SK-N-SH treated with all-trans-retinoic acid at 6 μM for 48 hours (cell line): ENCODE data around the gene RC3H1.

Experiments
- ATAC-seq: fragments of 200-7000 bp; cut with Tn5 transposase; 3 replicates; pipeline ENCODE4 v1.9.1; 2020; ENCODE audit warnings: mild to moderate bottlenecking, moderate library complexity
- ARNTL ChIP-seq: fragments of 450-650 bp; formaldehyde crosslinking; IDR thresholded peaks from 2 replicates; pipeline ENCODE4 v1.5.0; 2020; ENCODE audit warnings: low read depth, mild to moderate bottlenecking, moderate library complexity, borderline replicate concordance
- BACH2 ChIP-seq: fragments of 250-450 bp; sonication (Bioruptor Pico); IDR thresholded peaks from 2 replicates; pipeline ENCODE4 v1.9.0; 2021; ENCODE audit warnings: mild to moderate bottlenecking, borderline replicate concordance
- CREB5 ChIP-seq: fragments of 250-450 bp; sonication (Bioruptor Pico); IDR thresholded peaks from 2 replicates; pipeline ENCODE4 v1.5.1; 2020; ENCODE audit warnings: low read depth, mild to moderate bottlenecking, moderate library complexity
- CSDC2 ChIP-seq: fragments of 250-450 bp; sonication (Bioruptor Pico); IDR thresholded peaks from 2 replicates; pipeline ENCODE4 v1.5.0; 2020; ENCODE audit warnings: mild to moderate bottlenecking, moderate library complexity
- ESRRG ChIP-seq: fragments of 250-450 bp; sonication (Bioruptor Pico); IDR thresholded peaks from 2 replicates; pipeline ENCODE4 v1.6.1; 2021; ENCODE audit warnings: mild to moderate bottlenecking
- OSR1 ChIP-seq: fragments of 250-450 bp; sonication (Bioruptor Pico); IDR thresholded peaks from 2 replicates; pipeline ENCODE4 v1.8.0; 2022; ENCODE audit warnings: moderate library complexity, mild to moderate bottlenecking, inconsistent platforms
- PPARA ChIP-seq: fragments of 250-450 bp; sonication (Bioruptor Pico); IDR thresholded peaks from 2 replicates; pipeline ENCODE4 v1.5.0; 2020; ENCODE audit warnings: mild to moderate bottlenecking, borderline replicate concordance
- RARB ChIP-seq: fragments of 250-450 bp; sonication (Bioruptor Pico); IDR thresholded peaks from 2 replicates; pipeline ENCODE4 v1.8.0; 2021; ENCODE audit warnings: mild to moderate bottlenecking, moderate library complexity
- SNAI2 ChIP-seq: fragments of 250-450 bp; sonication (Bioruptor Pico); IDR thresholded peaks from 2 replicates; pipeline ENCODE4 v1.5.0; 2020; ENCODE audit warnings: mild to moderate bottlenecking, moderate library complexity
- TCF4 ChIP-seq: fragments of 250-450 bp; sonication (Bioruptor Pico); IDR thresholded peaks from 2 replicates; pipeline ENCODE4 v1.8.0; 2021; ENCODE audit warnings: mild to moderate bottlenecking, moderate library complexity, borderline replicate concordance
- TOX ChIP-seq: fragments of 250-450 bp; sonication (Bioruptor Pico); IDR thresholded peaks from 2 replicates; pipeline ENCODE4 v1.8.0; 2021; ENCODE audit warnings: mild to moderate bottlenecking, moderate library complexity, borderline replicate concordance
- ZC3H10 ChIP-seq: fragments of 250-450 bp; sonication (Bioruptor Pico); IDR thresholded peaks from 2 replicates; pipeline ENCODE4 v1.5.1; 2021; ENCODE audit warnings: mild to moderate bottlenecking, moderate library complexity
- ZFP3 ChIP-seq: fragments of 250-450 bp; sonication (Bioruptor Pico); IDR thresholded peaks from 2 replicates; pipeline ENCODE4 v1.5.0; 2020; ENCODE audit warnings: mild to moderate bottlenecking, moderate library complexity
- ZFP30 ChIP-seq: fragments of 450-650 bp; formaldehyde crosslinking; IDR thresholded peaks from 2 replicates; pipeline ENCODE4 v1.5.0; 2022; ENCODE audit warnings: mild to moderate bottlenecking, moderate library complexity
- ZNF565 ChIP-seq: fragments of 450-650 bp; formaldehyde crosslinking; conservative IDR thresholded peaks from 2 replicates; pipeline ENCODE4 v1.5.0; 2020; ENCODE audit warnings: low read depth, mild to moderate bottlenecking, moderate library complexity
- ZNF70 ChIP-seq: fragments of 450-650 bp; formaldehyde crosslinking; IDR thresholded peaks from 2 replicates; pipeline ENCODE4 v1.5.0; 2020; ENCODE audit warnings: mild to moderate bottlenecking, moderate library complexity
- ZNF8 ChIP-seq: fragments of 450-650 bp; formaldehyde crosslinking; IDR thresholded peaks from 2 replicates; pipeline ENCODE4 v1.5.0; 2020; ENCODE audit warnings: mild to moderate bottlenecking, moderate library complexity
- TF ChIP-seq, protein P1 (sequence below): fragments of 250-450 bp; sonication (Bioruptor Pico); IDR thresholded peaks from 2 replicates; pipeline ENCODE4 v1.5.0; 2020; ENCODE audit warnings: mild to moderate bottlenecking, moderate library complexity
- TF ChIP-seq, protein P2 (sequence below): fragments of 250-450 bp; sonication (Bioruptor Pico); IDR thresholded peaks from 2 replicates; pipeline ENCODE4 v1.8.0; 2021; ENCODE audit warnings: low read depth, mild to moderate bottlenecking, moderate library complexity, borderline replicate concordance
- TF ChIP-seq, protein P3 (sequence below): fragments of 250-450 bp; sonication (Bioruptor Pico); IDR thresholded peaks from 2 replicates; pipeline ENCODE4 v1.5.1; 2021; ENCODE audit warnings: mild to moderate bottlenecking, moderate library complexity

Gene RC3H1

DNA sequence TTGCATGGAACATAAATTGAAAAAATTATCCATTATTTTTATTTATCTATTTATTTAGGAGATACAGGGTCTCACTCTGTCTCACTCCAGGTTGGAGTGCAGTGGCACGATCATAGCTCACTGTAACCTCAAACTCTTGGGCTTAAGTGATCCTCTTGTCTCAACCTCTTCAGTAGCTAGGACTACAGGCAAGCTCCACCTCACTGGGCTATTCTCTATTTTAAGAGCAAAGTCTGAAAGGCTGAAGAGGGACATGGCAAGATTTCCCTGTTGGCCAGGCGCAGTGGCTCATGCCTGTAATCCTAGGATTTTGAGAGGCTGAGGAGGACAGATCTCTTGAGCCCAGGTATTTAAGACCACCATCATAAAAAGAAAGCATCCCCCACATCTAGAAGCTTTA, 14.0 kb upstream of the RC3H1 start:
- no peak for ATAC-seq
- TF ChIP-seq ESRRG (no peak), ARNTL (CRISPR knock-in tag) (no peak), ZNF8 (no peak), CSDC2 (CRISPR knock-in tag) (no peak), CREB5 (CRISPR knock-in tag) (no peak), ZNF70 (no peak), OSR1 (CRISPR knock-in tag) (no peak), ZFP30 (no peak)

DNA sequence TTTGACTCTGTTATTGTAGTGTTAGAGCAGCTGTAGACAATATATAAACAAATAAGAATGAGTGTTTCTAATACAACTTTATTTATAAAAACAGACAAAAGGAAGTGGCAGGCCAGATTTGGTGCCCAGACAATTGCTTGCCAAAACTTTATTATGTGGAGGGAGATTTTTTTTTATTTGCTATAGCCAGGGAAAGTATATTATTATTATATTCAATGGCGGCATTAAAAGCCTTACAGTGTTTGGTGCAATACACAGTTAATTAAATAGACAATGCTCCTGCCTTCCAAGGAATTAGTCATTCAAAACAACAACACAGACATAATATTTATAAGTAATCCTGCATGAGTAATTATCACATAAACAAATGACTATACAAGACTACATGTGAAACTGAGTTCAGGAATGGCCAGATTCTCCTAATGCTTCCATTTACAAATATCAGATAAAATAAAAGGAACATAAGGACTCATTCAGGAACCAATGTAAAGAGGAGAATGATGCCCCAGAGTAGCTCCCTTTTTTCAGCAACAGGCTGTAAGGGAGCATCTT, 10.6 kb upstream of the RC3H1 start:
- TF ChIP-seq TOX (no peak), ZC3H10 (CRISPR knock-in tag) (no peak)
- TF ChIP-seq, protein P1, sequence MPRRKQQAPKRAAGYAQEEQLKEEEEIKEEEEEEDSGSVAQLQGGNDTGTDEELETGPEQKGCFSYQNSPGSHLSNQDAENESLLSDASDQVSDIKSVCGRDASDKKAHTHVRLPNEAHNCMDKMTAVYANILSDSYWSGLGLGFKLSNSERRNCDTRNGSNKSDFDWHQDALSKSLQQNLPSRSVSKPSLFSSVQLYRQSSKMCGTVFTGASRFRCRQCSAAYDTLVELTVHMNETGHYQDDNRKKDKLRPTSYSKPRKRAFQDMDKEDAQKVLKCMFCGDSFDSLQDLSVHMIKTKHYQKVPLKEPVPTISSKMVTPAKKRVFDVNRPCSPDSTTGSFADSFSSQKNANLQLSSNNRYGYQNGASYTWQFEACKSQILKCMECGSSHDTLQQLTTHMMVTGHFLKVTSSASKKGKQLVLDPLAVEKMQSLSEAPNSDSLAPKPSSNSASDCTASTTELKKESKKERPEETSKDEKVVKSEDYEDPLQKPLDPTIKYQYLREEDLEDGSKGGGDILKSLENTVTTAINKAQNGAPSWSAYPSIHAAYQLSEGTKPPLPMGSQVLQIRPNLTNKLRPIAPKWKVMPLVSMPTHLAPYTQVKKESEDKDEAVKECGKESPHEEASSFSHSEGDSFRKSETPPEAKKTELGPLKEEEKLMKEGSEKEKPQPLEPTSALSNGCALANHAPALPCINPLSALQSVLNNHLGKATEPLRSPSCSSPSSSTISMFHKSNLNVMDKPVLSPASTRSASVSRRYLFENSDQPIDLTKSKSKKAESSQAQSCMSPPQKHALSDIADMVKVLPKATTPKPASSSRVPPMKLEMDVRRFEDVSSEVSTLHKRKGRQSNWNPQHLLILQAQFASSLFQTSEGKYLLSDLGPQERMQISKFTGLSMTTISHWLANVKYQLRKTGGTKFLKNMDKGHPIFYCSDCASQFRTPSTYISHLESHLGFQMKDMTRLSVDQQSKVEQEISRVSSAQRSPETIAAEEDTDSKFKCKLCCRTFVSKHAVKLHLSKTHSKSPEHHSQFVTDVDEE: no peak
- no peak for ATAC-seq

GRCh38 chr1:174031099-174031498, 8.9 kb upstream of the RC3H1 start:
- no peak for ATAC-seq

More at GRCh38 chr1:174031099-174031498, 8.9 kb upstream of the RC3H1 start:
- TF ChIP-seq ZNF70 (no peak), BACH2 (CRISPR knock-in tag) (no peak), PPARA (CRISPR knock-in tag) (no peak), RARB (CRISPR knock-in tag) (no peak), TOX (no peak), ARNTL (CRISPR knock-in tag) (no peak), ZFP3 (CRISPR knock-in tag) (no peak), ZFP30 (no peak), TCF4 (CRISPR knock-in tag) (no peak), ZC3H10 (CRISPR knock-in tag) (no peak), OSR1 (CRISPR knock-in tag) (no peak), ZNF565 (no peak), SNAI2 (CRISPR knock-in tag) (no peak), ESRRG (no peak)
- TF ChIP-seq, protein P2, sequence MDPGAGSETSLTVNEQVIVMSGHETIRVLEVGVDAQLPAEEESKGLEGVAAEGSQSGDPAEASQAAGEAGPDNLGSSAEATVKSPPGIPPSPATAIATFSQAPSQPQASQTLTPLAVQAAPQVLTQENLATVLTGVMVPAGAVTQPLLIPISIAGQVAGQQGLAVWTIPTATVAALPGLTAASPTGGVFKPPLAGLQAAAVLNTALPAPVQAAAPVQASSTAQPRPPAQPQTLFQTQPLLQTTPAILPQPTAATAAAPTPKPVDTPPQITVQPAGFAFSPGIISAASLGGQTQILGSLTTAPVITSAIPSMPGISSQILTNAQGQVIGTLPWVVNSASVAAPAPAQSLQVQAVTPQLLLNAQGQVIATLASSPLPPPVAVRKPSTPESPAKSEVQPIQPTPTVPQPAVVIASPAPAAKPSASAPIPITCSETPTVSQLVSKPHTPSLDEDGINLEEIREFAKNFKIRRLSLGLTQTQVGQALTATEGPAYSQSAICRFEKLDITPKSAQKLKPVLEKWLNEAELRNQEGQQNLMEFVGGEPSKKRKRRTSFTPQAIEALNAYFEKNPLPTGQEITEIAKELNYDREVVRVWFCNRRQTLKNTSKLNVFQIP (CRISPR knock-in tag): no peak
- TF ChIP-seq, protein P3, sequence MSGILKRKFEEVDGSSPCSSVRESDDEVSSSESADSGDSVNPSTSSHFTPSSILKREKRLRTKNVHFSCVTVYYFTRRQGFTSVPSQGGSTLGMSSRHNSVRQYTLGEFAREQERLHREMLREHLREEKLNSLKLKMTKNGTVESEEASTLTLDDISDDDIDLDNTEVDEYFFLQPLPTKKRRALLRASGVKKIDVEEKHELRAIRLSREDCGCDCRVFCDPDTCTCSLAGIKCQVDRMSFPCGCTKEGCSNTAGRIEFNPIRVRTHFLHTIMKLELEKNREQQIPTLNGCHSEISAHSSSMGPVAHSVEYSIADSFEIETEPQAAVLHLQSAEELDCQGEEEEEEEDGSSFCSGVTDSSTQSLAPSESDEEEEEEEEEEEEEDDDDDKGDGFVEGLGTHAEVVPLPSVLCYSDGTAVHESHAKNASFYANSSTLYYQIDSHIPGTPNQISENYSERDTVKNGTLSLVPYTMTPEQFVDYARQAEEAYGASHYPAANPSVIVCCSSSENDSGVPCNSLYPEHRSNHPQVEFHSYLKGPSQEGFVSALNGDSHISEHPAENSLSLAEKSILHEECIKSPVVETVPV (CRISPR knock-in tag): no peak
- TF ChIP-seq, protein P1: no peak
